Measurements from ENCODE around the gene PRDM8. TPM values are rescaled to one million over a fixed set of nuclear protein-coding genes. Genes with fewer than 3 reads are reported as not detected.

Gene PRDM8
- total and polyA plus RNA-seq, 2 donors: 1.3 to 1.5 TPM

DNA sequence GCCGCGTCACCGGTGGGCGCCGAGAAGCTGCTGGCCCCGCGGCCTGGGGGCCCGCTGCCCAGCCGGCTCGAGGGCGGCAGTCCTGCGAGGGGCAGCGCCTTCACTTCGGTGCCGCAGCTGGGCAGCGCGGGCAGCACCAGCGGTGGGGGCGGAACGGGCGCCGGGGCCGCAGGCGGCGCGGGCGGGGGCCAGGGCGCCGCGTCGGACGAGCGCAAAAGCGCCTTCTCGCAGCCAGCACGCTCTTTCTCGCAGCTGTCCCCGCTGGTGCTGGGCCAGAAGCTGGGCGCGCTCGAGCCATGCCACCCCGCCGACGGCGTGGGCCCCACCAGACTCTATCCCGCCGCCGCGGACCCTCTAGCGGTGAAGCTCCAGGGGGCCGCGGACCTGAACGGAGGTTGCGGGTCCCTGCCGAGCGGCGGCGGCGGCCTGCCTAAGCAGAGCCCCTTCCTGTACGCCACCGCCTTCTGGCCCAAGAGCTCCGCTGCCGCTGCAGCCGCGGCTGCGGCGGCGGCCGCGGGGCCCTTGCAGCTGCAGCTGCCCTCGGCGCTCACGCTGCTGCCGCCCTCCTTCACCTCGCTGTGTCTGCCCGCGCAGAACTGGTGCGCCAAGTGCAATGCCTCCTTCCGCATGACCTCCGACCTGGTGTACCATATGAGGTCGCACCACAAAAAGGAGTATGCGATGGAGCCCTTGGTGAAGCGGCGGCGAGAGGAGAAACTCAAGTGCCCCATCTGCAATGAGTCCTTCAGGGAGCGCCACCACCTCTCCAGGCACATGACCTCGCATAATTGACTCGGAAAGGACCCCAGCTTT, 5.6 kb downstream of the PRDM8 start:
- Histone ChIP-seq H3K27me3 (ENCODE audit: control insufficient read depth in 2 of 2, insufficient read depth in 1 of 2, low read length in 1 of 2) (peaks cover 19 to 77% of the 10 kb centered on the region in 2 donors), H3K4me3 (ENCODE audit: low read length in 2 of 2) (peak overlapping the region; percentile 61 to 75), H3K36me3 (ENCODE audit: control insufficient read depth in 2 of 2, insufficient read depth in 2 of 2, low read length in 1 of 2) (no peaks in the 10 kb centered on the region), H3K4me1 (ENCODE audit: control insufficient read depth in 2 of 2, insufficient read depth in 2 of 2, low read length in 2 of 2) (peaks cover 3 to 21% of the 10 kb centered on the region in 2 donors), H3K9me3 (ENCODE audit: control insufficient read depth in 2 of 2, insufficient read depth in 1 of 2, low read length in 1 of 2) (peaks cover 2 to 7% of the 10 kb centered on the region in 2 donors), H3K27ac (ENCODE audit: low read depth in 1 of 2, low read length in 1 of 2) (no peak overlapping the region)
- WGBS: under 1% methylated on average over 88 of the region's 88 CpGs
- DNase-seq (ENCODE audit: low read depth in 6 of 9, low spot score in 9 of 9): peak in 3 of 9 donors; percentile 28 to 74 (median 39)

DNA sequence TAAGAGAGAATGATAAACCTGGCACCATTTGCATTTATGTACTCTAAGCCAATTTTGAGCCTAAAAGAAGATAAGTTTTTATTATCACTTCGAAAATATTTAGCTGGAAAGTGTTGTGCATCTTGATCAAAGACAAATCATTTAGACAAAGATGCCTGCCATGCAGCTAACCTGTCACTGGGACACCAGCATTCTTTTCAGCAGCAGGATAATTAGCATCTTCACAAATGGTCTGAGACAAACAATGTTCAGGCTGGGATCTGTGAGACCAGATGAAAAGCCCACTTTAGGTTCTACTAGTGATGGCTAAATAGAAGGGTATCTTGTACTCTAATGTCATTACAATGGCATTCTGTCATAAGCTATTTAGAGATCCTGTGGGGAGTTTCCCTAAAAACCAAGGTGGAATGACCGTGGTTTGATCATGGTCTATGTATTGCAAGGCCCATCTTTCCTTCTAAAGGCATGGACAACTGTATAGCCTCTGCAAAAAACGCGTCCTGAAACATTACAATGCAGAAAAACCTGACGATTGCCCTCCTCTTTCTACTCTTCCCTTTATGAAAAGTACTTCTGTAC, 7.2 kb downstream of the PRDM8 start:
- Histone ChIP-seq H3K4me1 (ENCODE audit: control insufficient read depth in 2 of 2, insufficient read depth in 2 of 2, low read length in 2 of 2) (peaks cover 3 to 21% of the 10 kb centered on the region in 2 donors), H3K9me3 (ENCODE audit: control insufficient read depth in 2 of 2, insufficient read depth in 1 of 2, low read length in 1 of 2) (peaks cover 0 to 7% of the 10 kb centered on the region in 2 donors), H3K36me3 (ENCODE audit: control insufficient read depth in 2 of 2, insufficient read depth in 2 of 2, low read length in 1 of 2) (no peaks in the 10 kb centered on the region), H3K27ac (ENCODE audit: low read depth in 1 of 2, low read length in 1 of 2) (no peak overlapping the region), H3K4me3 (ENCODE audit: low read length in 2 of 2) (no peak overlapping the region), H3K27me3 (ENCODE audit: control insufficient read depth in 2 of 2, insufficient read depth in 1 of 2, low read length in 1 of 2) (peaks cover 11 to 64% of the 10 kb centered on the region in 2 donors)
- DNase-seq (ENCODE audit: low read depth in 6 of 9, low spot score in 9 of 9): no peak
- WGBS: 87% methylated on average over 5 of the region's 5 CpGs

- 96% methylated on average over 9 of the region's 9 CpGs for WGBS
- Histone ChIP-seq H3K27ac (ENCODE audit: low read depth in 1 of 2, low read length in 1 of 2) (no peak overlapping the region), H3K4me3 (ENCODE audit: low read length in 2 of 2) (no peak overlapping the region), H3K4me1 (ENCODE audit: control insufficient read depth in 2 of 2, insufficient read depth in 2 of 2, low read length in 2 of 2) (peaks cover 3 to 21% of the 10 kb centered on the region in 2 donors), H3K27me3 (ENCODE audit: control insufficient read depth in 2 of 2, insufficient read depth in 1 of 2, low read length in 1 of 2) (peaks cover 4 to 48% of the 10 kb centered on the region in 2 donors), H3K9me3 (ENCODE audit: control insufficient read depth in 2 of 2, insufficient read depth in 1 of 2, low read length in 1 of 2) (peaks cover 0 to 7% of the 10 kb centered on the region in 2 donors), H3K36me3 (ENCODE audit: control insufficient read depth in 2 of 2, insufficient read depth in 2 of 2, low read length in 1 of 2) (no peaks in the 10 kb centered on the region)
- DNase-seq (ENCODE audit: low read depth in 6 of 9, low spot score in 9 of 9): no peak
Measured at GRCh38 chr4:80206111-80206510, 8.8 kb downstream of the PRDM8 start.

GRCh38 chr4:80206521-80207171, 9.3 kb downstream of the PRDM8 start:
- peaks cover 0 to 43% of the 10 kb centered on the region in 2 donors for H3K27me3 ChIP-seq (ENCODE audit: control insufficient read depth in 2 of 2, insufficient read depth in 1 of 2, low read length in 1 of 2)
- no peak overlapping the region for H3K4me3 ChIP-seq (ENCODE audit: low read length in 2 of 2)
- no peak overlapping the region for H3K27ac ChIP-seq (ENCODE audit: low read depth in 1 of 2, low read length in 1 of 2)
- H3K36me3 ChIP-seq (ENCODE audit: control insufficient read depth in 2 of 2, insufficient read depth in 2 of 2, low read length in 1 of 2): no peaks in the 10 kb centered on the region
- WGBS: 80% methylated on average over 29 of the region's 29 CpGs
- H3K4me1 ChIP-seq (ENCODE audit: control insufficient read depth in 2 of 2, insufficient read depth in 2 of 2, low read length in 2 of 2): peaks cover 3 to 16% of the 10 kb centered on the region in 2 donors
- H3K9me3 ChIP-seq (ENCODE audit: control insufficient read depth in 2 of 2, insufficient read depth in 1 of 2, low read length in 1 of 2): peaks cover 0 to 3% of the 10 kb centered on the region in 2 donors
- no peak for DNase-seq (ENCODE audit: low read depth in 6 of 9, low spot score in 9 of 9)

GRCh38 chr4:80207172-80207583, 9.9 kb downstream of the PRDM8 start:
- no peaks in the 10 kb centered on the region for H3K9me3 ChIP-seq (ENCODE audit: control insufficient read depth in 2 of 2, insufficient read depth in 1 of 2, low read length in 1 of 2)
- H3K4me3 ChIP-seq (ENCODE audit: low read length in 2 of 2): no peak overlapping the region
- peak overlapping the region in 1 of 2 donors; percentile 15 for H3K27ac ChIP-seq (ENCODE audit: low read depth in 1 of 2, low read length in 1 of 2)
- peaks cover 0 to 11% of the 10 kb centered on the region in 2 donors for H3K4me1 ChIP-seq (ENCODE audit: control insufficient read depth in 2 of 2, insufficient read depth in 2 of 2, low read length in 2 of 2)
- H3K27me3 ChIP-seq (ENCODE audit: control insufficient read depth in 2 of 2, insufficient read depth in 1 of 2, low read length in 1 of 2): peaks cover 0 to 38% of the 10 kb centered on the region in 2 donors
- H3K36me3 ChIP-seq (ENCODE audit: control insufficient read depth in 2 of 2, insufficient read depth in 2 of 2, low read length in 1 of 2): no peaks in the 10 kb centered on the region
- DNase-seq (ENCODE audit: low read depth in 6 of 9, low spot score in 9 of 9): no peak
- 53% methylated on average over 27 of the region's 27 CpGs for WGBS

GRCh38 chr4:80207664-80208063, 10.4 kb downstream of the PRDM8 start:
- DNase-seq (ENCODE audit: low read depth in 6 of 9, low spot score in 9 of 9): no peak
- Histone ChIP-seq H3K36me3 (ENCODE audit: control insufficient read depth in 2 of 2, insufficient read depth in 2 of 2, low read length in 1 of 2) (no peaks in the 10 kb centered on the region), H3K27me3 (ENCODE audit: control insufficient read depth in 2 of 2, insufficient read depth in 1 of 2, low read length in 1 of 2) (peaks cover 0 to 34% of the 10 kb centered on the region in 2 donors), H3K4me1 (ENCODE audit: control insufficient read depth in 2 of 2, insufficient read depth in 2 of 2, low read length in 2 of 2) (peaks cover 0 to 11% of the 10 kb centered on the region in 2 donors), H3K27ac (ENCODE audit: low read depth in 1 of 2, low read length in 1 of 2) (no peak overlapping the region), H3K9me3 (ENCODE audit: control insufficient read depth in 2 of 2, insufficient read depth in 1 of 2, low read length in 1 of 2) (no peaks in the 10 kb centered on the region), H3K4me3 (ENCODE audit: low read length in 2 of 2) (no peak overlapping the region)
- 91% methylated on average over 10 of the region's 10 CpGs for WGBS

GRCh38 chr4:80208610-80209339, 11.5 kb downstream of the PRDM8 start:
- DNase-seq (ENCODE audit: low read depth in 6 of 9, low spot score in 9 of 9): no peak

DNA sequence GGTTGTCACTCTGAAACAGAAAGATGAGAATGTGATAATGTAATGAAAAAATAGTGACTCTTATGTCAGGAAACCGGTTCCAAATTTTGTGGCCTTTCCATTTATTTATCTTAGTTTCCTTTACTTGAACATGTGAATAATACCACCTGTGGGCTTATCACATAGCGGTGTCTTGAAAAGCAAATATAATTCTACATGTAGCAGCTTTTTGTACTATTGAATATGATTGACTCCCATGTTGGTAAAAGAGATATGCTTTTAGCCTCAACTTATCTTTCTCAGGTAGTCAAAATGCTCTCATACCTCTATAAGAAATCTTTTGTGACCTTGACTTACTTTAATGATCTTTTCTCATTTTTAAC, 12.0 kb downstream of the PRDM8 start:
- no peak for DNase-seq (ENCODE audit: low read depth in 6 of 9, low spot score in 9 of 9)
- WGBS: 97% methylated on average over 2 of the region's 2 CpGs
- no peak overlapping the region for H3K4me3 ChIP-seq (ENCODE audit: low read length in 2 of 2)
- peaks cover 0 to 24% of the 10 kb centered on the region in 2 donors for H3K27me3 ChIP-seq (ENCODE audit: control insufficient read depth in 2 of 2, insufficient read depth in 1 of 2, low read length in 1 of 2)
- H3K4me1 ChIP-seq (ENCODE audit: control insufficient read depth in 2 of 2, insufficient read depth in 2 of 2, low read length in 2 of 2): peaks cover 0 to 8% of the 10 kb centered on the region in 2 donors
- H3K36me3 ChIP-seq (ENCODE audit: control insufficient read depth in 2 of 2, insufficient read depth in 2 of 2, low read length in 1 of 2): no peaks in the 10 kb centered on the region
- H3K9me3 ChIP-seq (ENCODE audit: control insufficient read depth in 2 of 2, insufficient read depth in 1 of 2, low read length in 1 of 2): no peaks in the 10 kb centered on the region
- no peak overlapping the region for H3K27ac ChIP-seq (ENCODE audit: low read depth in 1 of 2, low read length in 1 of 2)

More at GRCh38 chr4:80208610-80209339, 11.5 kb downstream of the PRDM8 start:
- Histone ChIP-seq H3K4me1 (ENCODE audit: control insufficient read depth in 2 of 2, insufficient read depth in 2 of 2, low read length in 2 of 2) (peaks cover 0 to 8% of the 10 kb centered on the region in 2 donors), H3K27ac (ENCODE audit: low read depth in 1 of 2, low read length in 1 of 2) (no peak overlapping the region), H3K36me3 (ENCODE audit: control insufficient read depth in 2 of 2, insufficient read depth in 2 of 2, low read length in 1 of 2) (no peaks in the 10 kb centered on the region), H3K27me3 (ENCODE audit: control insufficient read depth in 2 of 2, insufficient read depth in 1 of 2, low read length in 1 of 2) (peaks cover 0 to 24% of the 10 kb centered on the region in 2 donors), H3K4me3 (ENCODE audit: low read length in 2 of 2) (no peak overlapping the region), H3K9me3 (ENCODE audit: control insufficient read depth in 2 of 2, insufficient read depth in 1 of 2, low read length in 1 of 2) (no peaks in the 10 kb centered on the region)
- 94% methylated on average over 4 of the region's 4 CpGs for WGBS
